HG03159 (cell line): ENCODE measurements around the gene GNAO1.

Source experiments
- ATAC-seq: cut with Tn5 transposase; IDR thresholded peaks from one replicate; pipeline ENCODE4 v1.9.1; 2021; ENCODE audit warnings: mild to moderate bottlenecking, moderate library complexity; ENCODE audit not compliant: unreplicated experiment

GNAO1 gene

GRCh38 chr16:56234737-56235136 lies 43.4 kb downstream of the GNAO1 start:
- ATAC-seq, result no peak

DNA sequence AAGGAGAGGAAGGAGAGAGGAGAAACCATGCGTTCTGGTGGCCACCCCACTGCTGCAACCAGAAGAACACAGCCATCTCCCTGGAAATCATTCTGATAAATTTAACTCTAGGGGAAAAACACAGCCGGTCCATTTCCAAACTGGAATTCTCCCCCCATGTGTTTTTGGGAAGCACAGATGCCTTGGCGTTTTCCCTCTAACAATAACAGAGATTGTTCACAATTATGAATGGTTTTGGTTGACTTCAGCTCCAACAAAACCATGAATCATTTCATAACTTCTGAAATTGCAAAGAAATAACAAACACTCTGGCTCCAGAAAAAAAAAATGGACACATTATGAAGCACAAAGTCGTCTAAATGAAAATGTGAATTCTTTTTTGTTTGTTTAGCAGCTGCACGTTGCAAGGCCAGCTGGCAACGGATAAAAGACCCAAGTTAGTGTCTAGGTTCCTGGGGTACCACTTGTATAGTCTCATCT lies 46.2 kb downstream of the GNAO1 start:
- ATAC-seq, result no peak

- no peak for ATAC-seq
Observed at GRCh38 chr16:56238188-56238587, 46.9 kb downstream of the GNAO1 start.

DNA sequence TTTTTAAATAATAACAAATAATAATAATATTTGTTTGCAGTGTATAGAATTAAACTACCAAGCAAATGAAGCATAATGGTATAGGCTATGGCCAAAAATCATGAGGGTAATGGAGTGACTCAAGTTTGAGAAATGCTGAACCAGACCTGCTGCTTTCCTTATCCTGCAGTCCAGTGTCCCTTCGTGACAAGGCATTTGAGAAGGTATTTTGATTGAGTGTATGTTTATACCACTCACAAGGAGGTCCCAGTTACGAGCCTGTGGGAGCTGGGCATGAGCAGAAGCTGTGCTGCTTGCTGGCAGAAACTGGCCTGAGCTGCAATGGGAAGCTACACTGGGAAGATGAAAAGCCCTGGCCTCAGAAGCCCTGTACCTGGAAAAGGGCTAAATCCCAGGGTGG lies 50.3 kb downstream of the GNAO1 start:
- no peak for ATAC-seq

- no peak for ATAC-seq
Observed at GRCh38 chr16:56242740-56243139, 51.5 kb downstream of the GNAO1 start.

GRCh38 chr16:56244612-56245011 lies 53.3 kb downstream of the GNAO1 start:
- ATAC-seq, result no peak

DNA sequence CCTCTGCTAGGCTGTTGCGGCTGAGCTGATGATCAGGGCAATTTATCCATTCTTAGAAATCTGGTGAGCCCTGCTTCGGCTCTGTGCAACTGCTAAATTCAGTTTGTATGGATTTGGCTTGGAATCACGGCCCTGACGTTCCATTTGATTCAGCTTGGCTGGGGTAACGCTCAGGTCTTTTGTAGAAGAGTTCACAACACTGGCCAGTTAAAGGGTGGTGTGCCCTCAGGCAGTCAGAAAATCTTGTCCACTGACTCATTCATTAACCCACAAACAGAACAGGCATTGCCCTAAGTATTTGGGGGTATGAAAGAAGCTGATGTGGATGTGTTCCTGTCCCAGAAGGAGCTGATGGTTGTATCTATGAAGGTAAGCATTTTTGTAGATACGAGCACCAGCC lies 53.9 kb downstream of the GNAO1 start:
- ATAC-seq, result no peak

DNA sequence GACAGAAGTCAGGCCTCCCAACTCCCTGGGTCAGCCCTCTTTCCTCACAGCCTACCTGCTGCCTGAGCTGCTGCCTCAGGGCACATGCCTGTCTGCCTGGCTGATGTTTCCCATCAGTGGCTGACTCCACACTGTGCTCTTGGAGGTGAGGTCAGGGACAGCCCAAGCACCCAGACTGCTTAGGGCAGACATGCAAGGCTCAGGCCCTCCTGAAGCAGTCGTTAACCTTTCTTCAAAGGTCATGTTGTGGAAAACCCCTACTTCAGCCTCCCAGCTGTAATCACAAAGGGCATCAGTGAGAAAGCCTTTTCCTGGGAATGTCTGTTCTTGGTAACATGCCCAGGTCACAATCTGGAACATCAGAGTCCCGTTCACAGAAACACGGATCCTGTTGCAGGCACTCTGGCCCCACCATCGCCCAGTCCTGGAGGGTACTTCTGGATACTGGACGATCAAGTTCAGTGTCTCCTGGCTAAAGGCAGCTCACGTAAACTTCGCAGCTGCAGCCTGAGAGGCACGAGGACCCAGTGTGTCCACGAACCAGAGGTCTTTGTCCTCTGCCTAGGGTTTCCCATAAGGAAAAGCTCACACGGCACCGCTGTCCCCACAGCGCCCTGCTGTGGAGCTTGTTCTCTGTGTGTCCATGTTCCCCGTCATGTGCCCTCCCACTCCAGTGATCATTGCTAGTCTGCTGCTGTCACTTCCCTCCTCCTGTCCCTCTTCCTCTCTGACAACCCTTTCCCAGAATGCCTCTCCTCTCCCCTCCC lies 54.9 kb downstream of the GNAO1 start:
- no peak for ATAC-seq

DNA sequence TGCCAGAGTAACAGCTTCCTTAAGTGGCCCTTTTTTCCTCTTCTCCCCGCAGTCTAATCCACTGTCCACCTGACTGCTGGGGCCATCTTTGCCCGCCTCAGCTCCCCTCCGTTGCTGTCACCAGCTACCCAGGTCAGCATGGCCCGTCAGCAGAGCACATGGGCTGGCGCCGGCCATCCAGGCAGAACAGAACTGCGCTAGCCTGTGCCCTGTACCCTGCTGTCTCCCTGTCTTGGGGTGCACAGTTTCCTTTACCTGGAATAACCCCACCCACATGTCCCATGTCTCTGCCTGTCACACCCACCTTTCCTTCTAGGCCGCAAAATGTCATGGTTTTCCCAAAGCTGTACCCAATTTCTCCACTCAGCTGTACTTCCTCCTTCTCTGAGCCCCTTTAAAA lies 55.7 kb downstream of the GNAO1 start:
- ATAC-seq, result no peak

- no peak for ATAC-seq
Observed at GRCh38 chr16:56247808-56248207, 56.5 kb downstream of the GNAO1 start.

DNA sequence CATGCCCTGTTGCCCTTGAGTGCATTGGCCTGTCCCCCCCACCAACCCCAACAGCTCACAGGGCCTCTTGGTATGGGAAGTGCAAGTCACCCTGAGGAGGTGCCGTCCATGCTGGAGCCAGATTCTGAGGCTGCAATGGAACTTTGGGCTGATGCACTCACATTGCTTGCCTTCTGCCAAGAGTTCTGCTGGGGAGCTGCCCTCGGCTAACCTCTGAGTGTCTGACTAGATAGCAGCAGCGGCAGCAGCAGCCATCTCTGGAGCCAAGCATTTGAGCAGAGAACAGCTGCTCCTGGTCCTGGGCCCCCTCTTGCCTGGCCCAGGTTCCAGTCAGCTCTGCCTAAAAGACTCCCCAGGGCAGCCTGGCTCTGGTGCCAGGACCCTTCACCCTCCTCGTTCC lies 61.5 kb downstream of the GNAO1 start:
- no peak for ATAC-seq

DNA sequence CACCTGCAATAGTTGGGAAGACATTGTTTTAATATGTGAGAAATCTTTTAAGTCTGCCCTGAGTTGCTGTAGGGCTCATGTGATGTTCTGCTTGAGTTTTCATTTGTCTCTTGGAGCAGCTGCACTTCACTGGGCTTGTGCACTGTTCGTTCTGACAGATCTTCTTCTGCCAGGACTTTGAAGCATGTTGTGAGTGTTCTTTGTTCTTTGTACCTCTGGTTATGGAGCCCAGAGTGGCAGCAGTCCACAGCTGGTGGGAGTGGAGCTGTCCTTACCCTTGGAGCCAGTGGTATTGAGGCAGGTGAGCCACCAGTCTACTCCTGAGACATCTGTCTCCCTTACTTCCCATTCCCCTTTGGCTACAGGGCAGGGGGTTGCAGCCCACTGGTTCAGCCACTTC lies 64.6 kb downstream of the GNAO1 start:
- no peak for ATAC-seq

DNA sequence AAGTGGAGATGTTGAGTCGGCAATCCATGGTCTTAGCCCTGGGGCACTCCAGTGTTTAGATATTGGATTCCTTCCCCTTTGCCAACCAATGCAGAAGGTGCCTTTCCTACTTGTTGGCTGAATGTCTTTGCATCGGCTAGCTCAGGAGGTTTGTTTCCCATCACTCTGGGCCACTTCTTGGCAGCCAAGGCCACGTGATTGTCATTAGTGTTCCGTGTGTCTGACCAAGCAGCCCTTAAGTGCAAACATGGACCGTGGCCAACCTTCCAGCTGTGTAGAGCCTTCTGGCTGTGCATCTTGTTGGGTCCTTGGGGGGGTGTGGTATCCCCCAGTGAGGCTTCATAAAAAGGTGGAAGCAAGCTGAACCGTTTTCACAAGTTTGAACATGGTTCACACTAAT lies 66.0 kb downstream of the GNAO1 start:
- ATAC-seq, result no peak

DNA sequence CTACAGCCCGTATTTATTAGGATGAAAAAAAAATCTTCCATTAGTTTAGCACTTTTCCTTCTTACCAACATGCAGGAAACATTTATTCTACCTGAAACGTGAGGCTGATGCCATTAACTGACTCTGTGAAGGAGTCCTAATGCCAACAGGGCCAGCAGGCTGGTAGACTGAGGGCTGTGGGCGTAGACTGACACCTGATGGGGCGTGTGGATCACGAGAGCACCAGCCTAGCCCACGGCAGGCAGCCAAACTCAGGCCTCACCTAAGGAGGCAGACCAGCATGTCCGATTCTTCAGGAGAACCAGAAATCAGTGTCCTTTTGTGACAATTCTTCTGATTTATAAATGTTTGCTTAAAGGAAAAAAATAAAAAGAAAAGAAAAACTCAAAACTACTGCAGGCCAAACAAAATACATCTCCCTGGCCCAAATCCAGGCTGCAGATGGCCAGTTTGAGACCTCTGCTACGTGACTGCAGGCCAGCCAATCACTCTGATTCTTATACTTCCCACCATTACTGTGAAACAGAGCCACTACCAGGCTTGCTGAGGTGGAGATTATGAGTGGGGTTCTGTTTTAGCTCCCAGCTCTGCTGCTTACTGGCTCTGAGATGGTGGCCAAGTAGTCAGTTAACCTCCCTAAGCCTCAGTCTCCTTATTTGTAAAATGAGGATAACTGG lies 66.5 kb downstream of the GNAO1 start:
- no peak for ATAC-seq

DNA sequence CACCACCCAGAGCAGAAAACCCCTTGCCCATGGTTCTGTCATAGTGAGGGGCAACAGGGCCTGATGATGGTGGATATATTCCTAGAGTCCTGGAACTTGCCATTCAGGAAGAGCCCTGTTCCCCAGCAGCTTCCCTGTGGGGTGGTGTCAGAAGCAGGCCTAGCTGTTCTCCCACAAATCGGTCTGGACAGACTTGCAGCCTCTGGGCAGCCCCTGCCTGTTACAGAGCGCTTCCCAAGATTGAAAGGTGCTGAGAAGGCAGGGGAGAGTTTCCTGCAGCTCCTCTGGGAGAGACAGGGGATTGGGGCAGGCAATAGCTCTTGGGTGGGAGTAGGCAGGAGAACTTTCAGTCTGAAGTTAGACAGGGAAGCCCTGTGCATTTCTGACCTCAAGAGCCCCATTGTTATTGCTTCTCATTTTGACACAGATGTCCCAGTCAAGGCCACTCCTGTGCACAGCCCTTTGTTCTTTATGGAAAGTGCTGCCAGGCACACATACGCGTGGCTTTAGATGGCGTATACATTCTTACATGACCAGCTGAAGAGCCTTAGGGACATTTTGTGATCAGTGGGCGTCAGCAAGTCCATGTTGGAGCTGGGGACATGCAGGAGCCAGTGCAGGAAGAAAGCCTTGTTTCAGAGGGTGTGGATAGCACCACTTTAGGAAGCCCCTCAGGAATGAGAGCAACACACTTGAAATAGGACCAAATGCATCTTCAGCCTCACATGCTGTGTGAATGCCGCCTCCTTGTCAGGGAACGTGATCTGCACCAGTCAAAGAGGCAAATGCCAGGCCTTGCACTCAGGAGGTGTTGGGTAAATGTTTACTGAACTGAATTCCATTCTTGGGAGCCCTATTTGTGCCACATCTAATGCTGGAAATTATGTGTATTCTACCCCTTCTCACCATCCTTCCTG lies 67.5 kb downstream of the GNAO1 start:
- no peak for ATAC-seq

GRCh38 chr16:56259425-56259779 lies 68.1 kb downstream of the GNAO1 start:
- ATAC-seq, result no peak

DNA sequence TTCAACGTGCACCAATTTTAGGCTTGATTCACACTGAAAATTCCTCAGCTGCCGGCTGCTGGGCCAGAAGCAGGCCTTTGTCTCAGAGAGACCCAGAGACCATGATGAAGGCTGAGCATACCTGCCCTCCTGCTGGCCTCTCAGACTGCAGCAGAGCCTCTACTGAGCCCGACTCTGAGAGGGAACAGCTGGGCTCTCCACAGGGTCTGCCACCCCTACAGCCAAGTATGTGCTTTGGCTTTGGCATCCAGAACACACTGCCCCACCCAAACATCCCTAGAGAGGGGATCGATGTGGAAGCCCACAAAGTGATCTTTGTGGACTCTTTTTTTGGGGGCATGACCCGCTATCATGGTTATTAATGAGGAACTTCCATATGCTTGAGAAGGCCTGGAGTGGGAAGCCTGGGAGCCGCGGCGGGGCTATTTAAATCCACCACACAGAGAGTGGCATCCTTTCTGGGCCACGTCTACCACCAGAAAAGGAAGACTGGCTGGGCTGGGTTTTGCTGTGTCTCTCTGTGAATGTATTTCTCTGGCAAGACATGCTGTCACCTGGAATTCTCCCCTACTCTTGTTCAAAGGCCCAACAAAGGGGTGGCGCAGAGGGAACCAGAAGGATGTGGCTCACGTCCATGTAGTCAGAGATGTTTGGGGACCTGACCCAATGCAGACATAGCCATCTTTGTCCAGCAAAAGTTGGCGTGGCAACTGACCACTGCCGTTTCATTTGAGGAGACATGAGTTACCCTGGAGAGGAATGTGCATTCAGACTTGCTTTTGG lies 69.3 kb downstream of the GNAO1 start:
- ATAC-seq, result no peak

- no peak for ATAC-seq
Observed at GRCh38 chr16:56261656-56262055, 70.4 kb downstream of the GNAO1 start.

- ATAC-seq, result no peak
Observed at GRCh38 chr16:56262148-56262547, 70.9 kb downstream of the GNAO1 start.

DNA sequence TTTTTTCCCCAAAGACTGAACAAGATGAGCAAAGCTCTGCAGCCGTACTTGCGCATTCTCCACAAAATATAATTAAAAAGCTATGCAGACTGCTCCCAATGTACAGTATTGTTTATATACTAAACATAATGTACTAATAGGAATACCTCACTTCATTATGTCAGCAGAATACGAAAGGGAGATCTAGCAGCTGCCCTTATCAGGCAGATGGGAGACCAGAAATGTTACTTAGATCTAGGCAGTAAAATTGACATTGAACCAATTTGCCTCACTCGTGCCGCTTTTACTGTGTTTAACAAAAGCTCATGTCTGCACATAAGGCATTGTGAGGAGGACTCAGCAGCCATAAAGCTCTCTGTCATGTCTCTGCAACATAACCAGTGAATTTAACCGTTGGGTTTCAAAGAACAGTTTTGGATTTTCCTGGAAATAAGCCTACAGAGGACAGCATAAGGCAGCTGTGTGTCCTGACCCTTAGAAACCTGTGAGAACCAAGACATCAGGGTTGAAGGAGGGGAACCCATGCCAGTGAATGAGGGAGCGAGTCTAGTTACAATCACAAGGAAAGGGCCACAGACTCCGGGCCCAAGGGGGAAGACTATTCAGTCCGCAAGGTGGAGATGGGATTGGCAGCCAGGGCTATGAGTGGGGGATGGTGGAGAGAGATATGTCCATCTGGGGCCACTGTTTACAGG lies 71.4 kb downstream of the GNAO1 start:
- no peak for ATAC-seq
